SK-N-MC (cell line): ENCODE data around the gene C10orf71.

Experiments used
- EZH2 ChIP-seq: fragments of 200-600 bp; sonication (generic); IDR thresholded peaks from one replicate; pipeline ENCODE4 v1.6.1; 2017; ENCODE audit warnings: antibody characterized with exemption
- FOXP2 ChIP-seq: optimal IDR thresholded peaks from 2 replicates; pipeline ENCODE3; 2011; ENCODE audit warnings: mild to moderate bottlenecking, moderate library complexity; ENCODE audit not compliant: insufficient read depth; ENCODE audit errors: extremely low read length, control extremely low read depth
- POLR2AphosphoS5 ChIP-seq: IDR thresholded peaks from 2 replicates; pipeline ENCODE4 v1.6.1; 2012; ENCODE audit warnings: mild to moderate bottlenecking, low read depth, low read length, borderline replicate concordance

DNA sequence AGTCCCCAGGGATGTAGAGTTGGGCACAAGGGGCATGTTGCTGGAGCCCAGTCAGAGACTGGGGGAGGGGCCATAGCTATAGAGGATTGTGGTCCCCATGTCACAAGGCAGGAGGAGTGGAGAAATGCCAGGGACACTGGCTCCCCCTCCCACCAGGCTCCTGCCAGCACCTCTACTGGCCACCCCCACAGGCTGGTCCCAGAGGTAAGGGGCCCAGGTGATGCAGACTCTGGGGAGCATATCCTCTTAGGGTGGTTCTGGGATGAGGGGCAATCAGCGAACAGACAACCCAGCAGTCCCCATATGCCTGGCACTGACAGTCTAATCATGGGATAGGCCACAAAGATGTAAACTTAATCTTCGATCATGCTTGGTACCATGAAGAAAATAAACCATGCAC is 21.2 kb downstream of the C10orf71 start:
- TF ChIP-seq POLR2AphosphoS5 (no peak), EZH2 (no peak), FOXP2 (no peak)
